NCI-H146 treated with DMSO at 0.1 percent for 48 hours (cell line): ENCODE data around the gene MSX2.

Source experiments
- DNase-seq: peaks from one replicate; lab custom pipeline; 2025; ENCODE audit not compliant: unreplicated experiment; lab: John Stamatoyannopoulos, UW

Gene MSX2

DNA sequence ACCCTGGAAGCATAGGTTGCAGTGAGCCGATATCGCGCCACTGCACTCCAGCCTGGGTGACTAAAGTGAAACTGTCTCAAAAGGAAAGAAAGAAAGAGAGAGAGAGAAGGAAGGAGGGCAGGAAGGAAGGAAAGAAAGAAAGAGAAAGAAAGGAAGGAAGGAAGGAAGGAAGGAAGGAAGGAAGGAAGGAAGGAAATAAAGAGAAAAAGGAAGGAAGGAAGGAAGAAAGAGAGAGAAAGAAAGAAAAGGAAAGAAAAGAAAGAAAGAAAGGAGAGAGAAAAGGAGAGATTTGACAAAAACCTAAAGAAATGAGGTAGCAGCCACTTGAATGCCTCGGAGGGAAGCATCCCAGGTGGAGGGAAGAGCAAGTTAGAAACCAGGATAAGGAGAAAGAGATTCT lies 44.6 kb downstream of the MSX2 start:
- DNase-seq: no peak

DNA sequence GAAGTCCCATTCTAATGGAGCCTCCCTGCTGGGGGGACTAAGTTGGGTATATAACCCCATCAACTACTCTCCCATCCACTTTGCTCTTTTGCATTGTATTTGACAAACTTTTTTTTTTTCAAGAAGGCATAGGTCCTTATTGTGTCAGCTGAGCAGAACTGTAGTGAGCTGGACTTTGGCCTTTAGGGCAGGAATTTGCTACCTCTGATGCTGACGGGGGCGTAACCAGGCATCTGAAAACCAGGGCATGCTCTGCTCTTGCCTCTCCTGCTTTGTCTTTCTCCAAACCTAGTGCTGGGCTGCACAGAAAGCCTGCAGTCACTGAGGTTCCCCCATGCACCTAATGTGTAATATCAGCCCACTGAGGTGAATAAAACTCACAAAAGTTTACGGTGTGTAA lies 49.0 kb downstream of the MSX2 start:
- DNase-seq: no peak

DNA sequence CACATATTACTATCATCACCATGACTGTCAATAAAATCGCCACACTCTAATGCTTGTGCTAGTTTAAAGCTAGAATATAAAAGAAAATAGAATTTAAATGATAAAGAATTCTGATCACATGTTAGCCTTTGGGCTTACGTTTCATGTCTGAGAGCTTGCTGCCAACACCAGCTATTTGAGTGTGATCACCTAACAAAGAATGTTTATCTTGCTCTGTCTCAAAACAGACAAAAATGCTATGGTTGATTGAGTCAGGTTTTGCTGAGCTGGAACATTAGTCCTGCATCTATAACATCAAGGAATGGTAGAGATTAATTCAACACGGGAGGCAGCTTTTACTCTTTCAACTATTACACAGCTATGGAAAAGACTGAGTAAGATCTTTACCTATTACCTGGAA lies 50.7 kb downstream of the MSX2 start:
- DNase-seq: no peak

DNA sequence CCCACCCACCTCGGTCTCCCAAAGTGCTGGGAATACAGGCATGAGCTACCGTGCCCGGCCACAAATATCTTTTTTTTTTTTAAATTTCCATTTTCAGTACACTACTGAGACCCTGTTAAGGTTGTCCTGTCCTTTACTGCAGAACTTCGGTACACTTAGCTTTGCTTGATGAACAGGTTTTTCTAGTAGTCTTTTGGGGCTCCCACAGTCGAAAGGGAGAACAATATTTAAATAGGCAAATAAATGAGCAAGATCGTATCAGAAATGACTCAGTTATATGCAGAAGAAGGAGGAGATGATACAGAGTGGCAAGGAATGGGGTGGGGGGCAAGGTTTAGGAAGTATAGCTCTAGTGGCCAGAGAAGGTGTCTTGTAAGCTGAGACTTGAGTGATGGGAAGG lies 52.7 kb downstream of the MSX2 start:
- DNase-seq: no peak

GRCh38 chr5:174777583-174777982 lies 53.2 kb downstream of the MSX2 start:
- DNase-seq: no peak
